GM21360 (cell line): ENCODE data around the gene NEU4.
"Not testable (repeated sequence)": the region's sequence is repeated elsewhere in the genome, so short reads cannot be mapped to it uniquely, and the experiment has no call there.

ENCODE experiments used
- ATAC-seq: cut with Tn5 transposase; IDR thresholded peaks from one replicate; pipeline ENCODE4 v1.9.1; 2021; ENCODE audit warnings: mild to moderate bottlenecking, moderate library complexity; ENCODE audit not compliant: unreplicated experiment

The NEU4 gene

GRCh38 chr2:241811952-241812729 lies 3.1 kb downstream of the NEU4 start:
- ATAC-seq, result no peak

GRCh38 chr2:241812730-241813643 lies 4.0 kb downstream of the NEU4 start:
- no peak for ATAC-seq

- peak; percentile 50 for ATAC-seq
Observed at GRCh38 chr2:241813644-241814392, 4.8 kb downstream of the NEU4 start.

- no peak for ATAC-seq
Observed at GRCh38 chr2:241814393-241814642, 5.3 kb downstream of the NEU4 start.

- ATAC-seq, result no peak
Observed at GRCh38 chr2:241814643-241815476, 5.9 kb downstream of the NEU4 start.

- ATAC-seq, result no peak
Observed at GRCh38 chr2:241815477-241816430, 6.8 kb downstream of the NEU4 start.

GRCh38 chr2:241816431-241817121 lies 7.6 kb downstream of the NEU4 start:
- no peak for ATAC-seq

- ATAC-seq, result no peak
Observed at GRCh38 chr2:241817126-241817820, 8.3 kb downstream of the NEU4 start.

GRCh38 chr2:241817821-241818215 lies 8.8 kb downstream of the NEU4 start:
- ATAC-seq, result not testable (repeated sequence)

- ATAC-seq, result no peak
Observed at GRCh38 chr2:241818229-241818942, 9.4 kb downstream of the NEU4 start.

GRCh38 chr2:241818943-241819270 lies 9.9 kb downstream of the NEU4 start:
- no peak for ATAC-seq

- not testable (repeated sequence) for ATAC-seq
Observed at GRCh38 chr2:241819947-241820624, 11.1 kb downstream of the NEU4 start.

- ATAC-seq, result no peak
Observed at GRCh38 chr2:241820625-241821384, 11.8 kb downstream of the NEU4 start.

- ATAC-seq, result no peak
Observed at GRCh38 chr2:241821460-241822263, 12.7 kb downstream of the NEU4 start.

- ATAC-seq, result no peak
Observed at GRCh38 chr2:241822264-241822623, 13.3 kb downstream of the NEU4 start.
